NCI-H1048 (cell line): Measurements from ENCODE around the gene LDHB.
"Not testable (repeated sequence)": the region's sequence is repeated elsewhere in the genome, so short reads cannot be mapped to it uniquely, and the experiment has no call there.

Experiments used
- DNase-seq: peaks from one replicate; lab custom pipeline; 2025; lab: John Stamatoyannopoulos, UW

LDHB gene

GRCh38 chr12:21607701-21608100, 49.9 kb downstream of the LDHB start:
- no peak for DNase-seq

- no peak for DNase-seq
Measured at GRCh38 chr12:21606175-21606574, 51.5 kb downstream of the LDHB start.

DNA sequence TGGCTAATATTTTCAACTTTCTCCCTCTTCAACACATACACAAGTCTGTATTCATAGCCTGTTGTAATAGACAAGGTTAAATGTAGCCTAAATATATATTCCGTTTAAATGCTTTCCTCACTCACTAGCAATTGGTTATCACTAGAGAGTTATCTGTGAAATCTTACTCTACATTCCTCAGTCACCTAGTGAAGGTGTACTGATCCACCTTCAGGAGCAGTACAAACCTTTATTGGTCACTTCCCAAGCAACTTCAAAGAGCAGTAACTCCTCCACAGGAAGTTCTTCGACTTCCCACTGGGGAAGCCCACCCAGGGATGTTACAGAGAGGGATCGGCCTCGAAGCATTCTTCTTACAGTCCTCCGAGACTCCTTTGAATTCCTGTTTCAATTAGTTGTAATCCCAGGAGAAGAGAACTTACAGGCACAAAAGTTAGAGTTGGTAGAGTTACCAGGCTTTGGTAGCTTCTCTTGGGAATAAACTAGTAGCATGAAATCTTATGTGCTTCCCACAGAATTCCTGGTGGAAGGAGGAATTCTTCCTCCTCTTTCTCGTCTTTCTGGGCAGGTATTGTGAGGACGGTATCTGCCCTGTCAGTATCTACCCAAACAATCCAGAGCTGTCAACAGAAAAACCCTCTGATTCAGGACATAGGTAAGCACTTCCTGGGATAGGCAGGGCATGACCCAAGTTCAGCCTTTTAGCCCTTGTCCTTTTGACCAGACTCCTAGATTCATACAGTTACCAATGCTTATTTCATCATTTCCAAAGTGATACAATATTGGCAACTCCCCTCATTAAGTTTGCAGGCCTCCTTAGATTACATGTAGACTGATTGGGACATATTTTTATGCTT, 53.2 kb downstream of the LDHB start, which contains the start of gene GYS2:
Gene GYS2, minus strand, starts transcription at position 603 of the 857 bp plus-strand sequence. Its CDS starts 255 bp downstream, at position 348.
- no peak for DNase-seq

DNA sequence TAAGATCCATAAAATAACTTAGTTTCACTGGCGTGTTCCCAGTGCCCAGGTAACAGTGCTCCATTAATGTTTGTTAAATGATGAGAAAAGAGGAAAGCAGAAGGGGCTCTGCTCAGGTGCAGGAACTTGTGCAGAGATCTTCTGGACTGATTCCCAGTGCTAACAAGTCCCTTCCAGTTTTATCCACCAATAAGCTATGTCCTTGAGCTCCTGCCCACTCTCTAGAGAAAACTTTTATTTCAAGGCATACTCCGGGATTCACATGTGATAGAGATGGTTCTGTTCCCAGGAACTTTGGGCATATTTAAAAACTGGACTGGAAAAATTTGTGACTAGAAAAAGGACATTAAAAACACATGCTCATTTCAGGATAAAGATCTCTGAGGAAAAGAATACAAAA, 54.9 kb downstream of the LDHB start:
- DNase-seq = no peak

DNA sequence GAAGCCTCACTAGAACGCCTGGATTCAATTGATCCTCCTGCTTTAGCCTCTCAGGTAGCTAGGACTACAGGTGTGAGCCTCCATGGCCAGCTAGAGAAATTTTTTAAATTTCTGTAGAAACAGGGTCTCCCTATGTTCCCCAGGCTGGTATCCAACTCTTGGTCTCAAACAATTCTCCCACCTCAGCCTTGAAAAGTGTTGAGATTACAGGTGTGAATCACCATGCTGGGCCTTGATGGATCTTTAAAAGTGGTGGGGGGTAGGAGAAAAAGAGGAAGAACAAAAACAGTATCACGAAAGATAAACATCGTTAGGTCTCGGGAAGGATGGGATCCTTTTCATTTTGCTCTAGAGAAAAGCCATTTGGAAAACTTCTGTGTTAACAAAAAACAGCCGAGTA, 57.4 kb downstream of the LDHB start:
- DNase-seq = no peak

DNA sequence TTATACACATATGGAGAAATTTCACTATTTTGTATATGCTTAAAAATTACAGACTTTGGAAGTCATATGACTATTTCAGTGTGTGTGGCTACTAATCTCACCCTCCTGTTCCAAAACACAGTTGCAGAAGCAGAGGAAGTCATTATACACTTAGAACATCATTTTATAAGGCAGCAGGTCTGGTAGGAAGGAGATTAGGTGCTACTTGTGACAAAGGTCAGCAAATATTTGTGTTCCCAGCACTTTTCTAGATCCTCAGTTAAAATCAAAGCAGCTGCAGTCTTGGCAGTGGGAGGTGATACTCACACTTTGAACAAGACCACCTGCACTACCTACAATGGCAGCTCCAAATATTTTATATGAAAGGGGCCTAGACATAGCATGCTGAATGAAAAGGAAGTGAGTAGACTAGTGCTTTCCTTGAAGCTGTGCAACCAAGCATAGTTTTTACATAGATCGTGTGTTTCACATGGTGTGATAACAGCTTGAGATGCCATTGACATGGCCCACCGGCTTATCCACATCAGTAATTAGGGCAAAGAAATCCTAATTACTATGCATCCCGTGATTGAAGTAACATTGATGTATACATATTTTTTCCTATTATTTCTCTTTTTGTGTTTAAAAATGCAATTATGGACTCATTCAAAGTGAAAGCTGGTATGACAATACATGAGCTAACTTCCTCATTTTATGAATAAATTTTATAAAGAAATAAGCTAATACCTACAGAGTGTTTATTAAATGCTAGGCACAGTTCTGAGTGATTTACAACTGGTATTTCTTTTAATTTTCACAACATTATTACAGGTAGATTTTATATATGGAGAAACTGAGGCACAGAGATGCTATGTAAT, 58.3 kb downstream of the LDHB start:
- no peak for DNase-seq

- DNase-seq = no peak
Measured at GRCh38 chr12:21598651-21599050, 59.0 kb downstream of the LDHB start.

DNA sequence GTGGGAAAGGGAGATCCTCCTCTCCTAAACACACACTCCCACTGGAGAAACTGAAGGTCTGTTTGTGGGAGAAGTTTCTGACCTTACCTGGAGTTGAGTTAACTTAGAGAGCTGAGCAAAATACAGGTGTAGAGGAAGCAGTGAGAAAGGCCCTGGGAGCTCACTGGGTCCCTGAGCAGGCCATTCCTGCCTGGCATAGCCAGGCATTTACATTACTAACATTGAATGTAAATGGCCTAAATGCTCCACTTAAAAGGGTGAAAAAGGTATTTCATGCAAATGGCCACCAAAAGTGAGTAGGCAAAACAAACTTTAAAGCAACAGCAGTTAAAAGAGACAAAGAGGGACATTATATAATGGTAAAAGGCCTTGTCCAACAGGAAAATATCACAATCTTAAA, 62.3 kb downstream of the LDHB start:
- DNase-seq = not testable (repeated sequence)

- DNase-seq = no peak
Measured at GRCh38 chr12:21585485-21585884, 72.2 kb downstream of the LDHB start.
